HS-27A (cell line): ENCODE measurements around the gene FXYD6.

Experiments used
- DNase-seq: peaks from one replicate; pipeline ENCODE4 v3.0.0-alpha.2; 2012; ENCODE audit warnings: low read depth, missing footprints

The FXYD6 gene

DNA sequence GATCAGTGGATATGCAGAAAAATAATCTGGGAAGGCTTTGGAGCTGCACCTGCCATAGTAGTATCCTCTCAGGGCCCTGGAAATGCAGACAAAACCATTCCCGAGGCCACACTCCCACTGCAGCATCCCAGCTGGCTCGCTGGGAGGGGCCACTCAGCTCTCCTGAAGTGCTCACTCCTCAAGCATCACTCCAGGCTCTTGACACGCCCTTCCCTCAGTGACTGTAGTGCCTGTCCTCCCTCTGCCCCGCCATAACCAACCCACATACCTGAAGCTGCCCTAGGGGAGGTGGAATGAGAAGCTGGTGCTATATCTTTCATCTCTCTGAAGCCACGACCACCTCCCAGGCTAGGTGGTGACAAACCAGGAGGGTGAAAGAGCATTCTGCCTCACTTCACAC, 84.2 kb downstream of the FXYD6 start:
- DNase-seq, result no peak

DNA sequence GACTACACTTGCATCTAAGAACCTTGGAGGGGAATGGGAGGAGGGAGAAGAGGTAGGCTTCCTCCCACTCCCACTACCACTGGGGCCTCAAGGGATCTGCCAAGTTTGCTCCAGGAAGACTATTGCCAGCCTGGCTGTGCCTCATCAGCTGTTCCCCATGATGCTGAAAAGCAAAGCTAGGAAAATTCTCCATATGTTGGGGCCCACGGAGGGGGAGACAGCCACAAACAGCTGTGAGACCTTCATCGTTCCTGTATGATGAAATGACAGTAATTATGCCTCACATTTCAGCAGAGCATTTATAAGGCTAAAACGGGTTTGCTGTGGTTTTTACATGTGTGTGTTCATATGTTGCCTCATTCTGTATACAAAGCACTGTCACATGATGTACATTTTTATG, 86.2 kb downstream of the FXYD6 start:
- DNase-seq, result no peak

DNA sequence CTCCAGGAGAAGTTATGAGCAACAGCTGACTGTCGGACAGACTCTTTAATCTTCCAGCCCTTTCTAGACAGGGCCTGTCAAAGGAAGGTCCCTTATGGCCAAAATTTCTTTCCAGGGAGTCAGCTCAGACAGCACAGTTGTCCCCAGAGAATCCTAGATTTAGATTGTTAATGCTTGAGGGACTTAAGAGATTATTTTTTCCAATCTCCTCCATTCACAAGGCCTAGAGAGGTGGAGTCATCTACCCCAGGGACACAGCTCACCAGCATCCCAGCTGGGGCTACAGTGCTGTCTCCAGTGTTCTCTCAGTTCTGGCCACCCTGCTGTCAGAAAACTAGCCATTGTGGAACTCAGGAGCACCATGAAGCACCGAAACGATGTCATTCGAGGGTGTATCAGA, 87.2 kb downstream of the FXYD6 start:
- no peak for DNase-seq
